Stimulated activated CD4-positive, alpha-beta T cell treated with anti-CD3 and anti-CD28 coated beads, Interleukin-15, amount 100 ng/mL, for 24 hours (primary cell): ENCODE data around the gene AP1S1.
"Not testable (repeated sequence)": the region's sequence is repeated elsewhere in the genome, so short reads cannot be mapped to it uniquely, and the experiment has no call there.

Experiments used
- DNase-seq: peaks from one replicate; pipeline ENCODE4 v3.0.0-alpha.2; 2020

The AP1S1 gene

GRCh38 chr7:101153969-101154692, at the start of gene AP1S1:
TSS of gene AP1S1 (plus strand) at chr7:101154476. CDS start at chr7:101154515, 39 bp downstream.
- DNase-seq = peak; percentile 95

- DNase-seq = no peak
These were observed 49.5 kb upstream of the AP1S1 start for GRCh38 chr7:101104799-101105198.

- not testable (repeated sequence) for DNase-seq
These were observed 49.0 kb upstream of the AP1S1 start for GRCh38 chr7:101105248-101105647.

DNA sequence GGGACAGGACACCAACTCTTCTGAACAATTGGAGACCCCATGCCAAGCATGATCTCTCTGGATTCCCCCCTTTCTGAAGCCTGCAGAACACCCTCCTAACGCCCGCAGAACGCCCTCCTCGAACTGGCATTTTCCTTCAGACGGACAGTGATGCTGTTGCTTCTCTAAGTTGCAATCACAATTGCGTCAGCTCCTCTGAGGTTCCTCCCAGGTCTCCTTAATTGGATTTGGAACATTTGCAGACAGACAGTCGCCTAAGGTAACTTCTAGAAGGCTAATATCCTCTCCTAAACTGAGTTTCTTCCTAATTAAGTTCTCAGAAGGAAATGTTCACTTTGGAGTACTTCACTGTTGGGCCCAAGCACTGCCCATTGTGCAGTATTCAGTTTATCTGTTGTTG, 47.9 kb upstream of the AP1S1 start:
- DNase-seq = no peak

- no peak for DNase-seq
These were observed 45.9 kb upstream of the AP1S1 start for GRCh38 chr7:101108330-101108857.

DNA sequence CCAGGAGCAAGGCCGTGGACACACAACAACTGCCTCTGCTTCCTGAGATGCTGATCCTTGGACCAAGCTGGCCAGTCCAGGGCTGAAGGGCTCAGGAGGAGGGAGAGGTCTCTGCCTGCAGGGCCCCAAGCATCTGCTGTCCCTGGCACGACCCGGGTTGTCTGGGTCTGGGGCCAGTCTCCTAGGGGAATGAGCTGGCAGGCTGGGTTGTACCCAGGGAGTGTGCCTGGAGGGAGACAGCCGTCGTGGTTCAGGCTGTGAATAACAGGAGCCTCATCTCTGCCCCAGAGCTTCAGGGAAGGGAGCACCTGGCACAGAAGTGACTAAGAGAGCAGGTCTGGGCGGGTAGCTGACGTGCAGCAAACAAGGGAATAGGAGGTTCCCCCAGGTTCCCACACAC, 45.3 kb upstream of the AP1S1 start:
- no peak for DNase-seq

DNA sequence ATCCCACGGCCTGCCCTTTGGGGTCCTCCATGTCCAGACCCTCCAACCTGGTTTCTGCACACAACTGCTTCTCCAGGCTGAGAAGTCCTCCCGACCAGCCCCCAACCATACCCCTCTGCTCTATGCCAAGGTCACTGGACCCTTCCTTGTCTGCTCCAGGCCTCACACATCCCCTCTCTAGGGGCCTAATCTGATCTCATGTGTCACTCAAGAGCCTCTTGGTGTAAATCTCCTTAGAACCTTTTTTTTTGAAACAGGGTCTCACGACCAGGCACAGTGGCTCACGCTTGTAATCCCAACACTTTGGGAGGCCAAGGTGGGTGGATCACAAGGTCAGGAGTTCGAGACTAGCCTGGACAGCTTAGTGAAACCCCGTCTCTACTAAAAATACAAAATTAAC, 44.9 kb upstream of the AP1S1 start:
- DNase-seq = no peak

- DNase-seq = no peak
These were observed 43.0 kb upstream of the AP1S1 start for GRCh38 chr7:101111261-101111660.

- DNase-seq = no peak
These were observed 42.0 kb upstream of the AP1S1 start for GRCh38 chr7:101112233-101112632.

DNA sequence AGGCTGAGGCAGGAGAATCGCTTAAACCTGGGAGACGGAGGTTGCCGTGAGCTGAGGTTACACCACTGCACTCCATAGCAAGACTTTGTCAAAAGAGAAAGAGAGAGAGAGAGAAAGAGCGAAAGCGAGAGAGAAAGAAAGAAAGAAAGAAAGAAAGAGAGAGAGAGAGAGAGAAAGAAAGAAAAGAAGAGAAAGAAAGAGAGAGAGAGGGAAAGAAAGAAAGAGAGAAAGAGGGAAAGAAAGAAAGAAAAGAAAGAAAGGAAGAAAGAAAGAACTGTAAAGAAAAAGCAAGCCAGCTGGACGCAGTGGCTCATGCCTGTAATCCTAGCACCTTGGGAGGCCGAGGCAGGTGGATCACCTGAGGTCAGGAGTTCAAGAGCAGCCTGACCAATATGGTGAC, 41.1 kb upstream of the AP1S1 start:
- not testable (repeated sequence) for DNase-seq

DNA sequence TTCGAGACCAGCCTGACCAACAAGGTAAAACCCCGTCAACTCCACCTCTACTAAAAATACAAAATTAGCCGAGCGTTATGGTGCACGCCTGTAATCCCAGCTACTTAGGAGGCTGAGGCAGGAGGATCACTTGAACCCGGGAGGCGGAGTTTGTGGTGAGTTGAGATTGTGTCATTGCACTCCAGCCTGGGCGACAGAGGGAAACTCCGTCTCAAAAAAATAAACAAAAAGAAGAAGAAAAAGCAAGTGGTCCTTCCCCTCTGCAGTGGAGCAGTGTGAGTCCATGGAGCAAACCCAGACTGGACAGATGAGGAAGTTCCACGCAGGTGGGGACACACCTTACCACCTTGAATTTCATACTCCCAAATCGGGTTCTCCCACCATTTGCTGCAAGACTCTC, 40.4 kb upstream of the AP1S1 start:
- DNase-seq = no peak

DNA sequence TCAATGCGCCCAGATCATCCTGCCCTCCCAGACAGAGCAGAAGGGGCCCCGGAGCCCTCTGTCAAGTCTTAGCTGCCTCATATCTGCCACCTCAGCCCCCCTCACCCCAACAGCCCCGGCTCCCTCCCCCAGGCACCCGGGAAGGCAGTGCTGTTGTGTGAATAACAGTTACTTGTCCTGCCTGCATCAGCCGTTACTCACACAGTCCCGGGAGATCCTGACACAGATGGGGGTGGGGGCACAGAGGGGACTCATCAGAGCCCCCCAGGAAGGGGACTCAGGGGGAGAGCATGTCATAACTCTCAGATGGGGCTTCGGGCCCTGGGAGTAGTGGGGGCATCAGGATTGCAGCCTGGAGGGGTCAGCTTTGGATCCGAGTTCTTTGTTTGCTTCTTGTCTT, 39.8 kb upstream of the AP1S1 start:
- no peak for DNase-seq

GRCh38 chr7:101115215-101115614, 39.1 kb upstream of the AP1S1 start:
- DNase-seq = no peak

DNA sequence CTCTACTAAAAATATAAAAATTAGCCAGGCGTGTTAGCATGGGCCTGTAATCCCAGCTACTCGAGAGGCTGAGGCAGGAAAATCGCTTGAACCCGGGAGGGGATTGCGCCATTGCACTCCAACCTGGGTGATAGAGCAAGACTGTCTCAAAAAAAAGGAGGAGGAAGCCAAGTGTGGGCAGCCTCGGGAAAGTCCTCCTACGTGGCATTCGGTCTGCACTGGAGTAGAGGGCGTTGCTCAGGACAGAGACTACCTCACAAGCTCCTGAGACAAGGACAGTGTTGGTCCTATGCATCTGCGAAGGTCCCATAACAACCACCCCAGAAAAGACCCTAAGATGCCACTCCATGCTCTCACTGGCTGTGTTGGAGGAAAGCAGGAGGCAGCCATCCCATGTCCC, 37.4 kb upstream of the AP1S1 start:
- DNase-seq = no peak

- DNase-seq = no peak
These were observed 35.4 kb upstream of the AP1S1 start for GRCh38 chr7:101118856-101119255.

DNA sequence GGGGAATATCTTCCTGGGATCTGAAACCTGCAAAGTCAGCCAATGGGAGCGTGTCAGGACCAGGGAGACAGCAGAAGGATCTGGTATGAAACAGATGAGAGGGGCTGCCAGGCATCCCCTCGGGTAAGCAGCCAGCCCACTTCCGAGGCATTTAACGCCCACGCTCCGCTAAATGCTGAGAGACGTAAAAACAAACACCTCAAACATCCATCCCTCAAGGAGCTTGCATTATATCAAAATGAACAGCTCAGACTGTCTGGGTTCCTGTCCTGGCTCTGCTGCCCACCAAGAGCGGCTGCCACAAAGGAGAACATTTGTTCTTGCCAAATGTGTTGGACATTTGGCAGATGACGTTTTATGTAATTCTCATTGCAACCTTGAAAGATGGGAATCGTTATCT, 34.4 kb upstream of the AP1S1 start:
- no peak for DNase-seq

DNA sequence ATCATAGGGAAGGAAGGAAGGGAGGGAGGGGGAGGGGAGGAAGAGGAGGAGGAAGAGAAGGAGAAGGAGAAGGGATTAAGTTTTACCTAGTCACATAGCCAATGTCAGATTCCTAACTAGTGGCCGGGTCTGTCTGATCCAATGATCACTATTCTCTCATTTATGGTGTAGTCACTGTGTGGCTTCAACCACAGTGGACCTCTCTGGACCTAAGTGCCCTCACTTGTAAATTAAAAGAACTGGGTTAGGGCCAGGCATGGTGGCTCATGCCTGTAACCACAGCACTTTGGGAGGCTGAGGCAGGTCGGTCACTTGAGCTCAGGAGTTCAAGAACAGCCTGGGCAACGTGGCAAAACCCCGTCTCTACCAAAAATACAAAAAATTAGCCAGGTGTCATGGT, 34.0 kb upstream of the AP1S1 start:
- no peak for DNase-seq

DNA sequence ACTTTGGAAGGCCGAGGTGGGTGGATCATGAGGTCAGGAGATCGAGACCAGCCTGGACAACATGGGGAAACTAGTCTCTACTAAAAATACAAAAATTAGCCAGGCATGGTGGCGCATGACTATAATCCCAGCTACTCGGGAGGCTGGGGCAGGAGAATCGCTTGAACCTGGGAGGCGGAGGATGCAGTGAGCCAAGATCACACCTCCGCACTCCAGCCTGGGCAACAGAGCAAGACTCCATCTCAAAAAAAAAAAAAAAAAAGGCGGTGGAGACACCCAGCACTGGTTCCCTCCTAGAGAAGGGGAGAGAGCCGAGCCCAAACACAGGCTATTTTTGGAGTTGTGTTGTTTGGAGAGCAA, 32.7 kb upstream of the AP1S1 start:
- not testable (repeated sequence) for DNase-seq

DNA sequence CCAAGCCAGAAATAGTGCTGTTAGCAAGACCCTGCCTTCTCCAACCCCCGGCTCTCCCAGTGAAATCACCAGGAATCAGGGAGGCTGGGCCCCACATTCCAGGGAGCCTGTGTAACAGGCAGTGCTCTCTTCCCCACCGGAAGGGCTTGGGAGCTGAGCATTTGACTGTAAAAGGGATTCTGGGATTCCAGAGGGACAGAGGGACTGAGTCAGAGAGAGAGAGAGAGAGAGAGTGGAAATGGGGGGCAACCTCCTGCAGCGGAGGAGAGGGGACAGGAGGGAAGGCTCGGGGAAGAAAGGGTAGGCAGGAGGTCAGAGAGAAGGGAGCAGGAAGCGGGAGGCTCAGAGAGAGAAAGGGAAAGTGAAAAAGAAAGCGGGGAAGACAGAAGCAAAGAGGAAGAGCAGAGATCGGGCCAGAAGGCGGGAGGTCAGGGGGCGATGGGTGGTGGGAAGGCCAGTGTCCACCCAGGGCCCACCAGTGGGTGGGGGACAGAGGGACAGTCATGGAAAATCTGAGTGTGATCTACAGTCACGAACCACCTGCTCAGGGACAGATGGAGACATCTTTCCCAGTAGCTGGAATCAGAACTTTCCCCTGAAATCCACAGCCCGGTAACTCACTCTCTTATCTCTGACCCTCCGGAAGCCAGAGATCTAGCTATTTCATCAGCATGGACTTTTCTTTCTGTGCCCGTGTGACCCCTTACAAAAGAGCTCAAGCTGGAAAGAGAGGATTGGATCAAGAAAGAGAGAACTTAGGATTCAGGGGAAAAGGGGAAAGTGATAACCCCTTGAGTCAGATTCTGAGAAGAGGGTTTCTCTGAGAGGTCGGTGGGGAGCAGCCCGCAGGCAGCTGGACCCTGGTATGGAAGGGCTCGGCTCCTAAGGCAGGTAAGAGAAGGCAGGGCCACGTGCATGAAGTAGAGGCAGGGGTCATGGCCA, 32.0 kb upstream of the AP1S1 start:
- no peak for DNase-seq

GRCh38 chr7:101122933-101123702, 31.2 kb upstream of the AP1S1 start:
- no peak for DNase-seq

DNA sequence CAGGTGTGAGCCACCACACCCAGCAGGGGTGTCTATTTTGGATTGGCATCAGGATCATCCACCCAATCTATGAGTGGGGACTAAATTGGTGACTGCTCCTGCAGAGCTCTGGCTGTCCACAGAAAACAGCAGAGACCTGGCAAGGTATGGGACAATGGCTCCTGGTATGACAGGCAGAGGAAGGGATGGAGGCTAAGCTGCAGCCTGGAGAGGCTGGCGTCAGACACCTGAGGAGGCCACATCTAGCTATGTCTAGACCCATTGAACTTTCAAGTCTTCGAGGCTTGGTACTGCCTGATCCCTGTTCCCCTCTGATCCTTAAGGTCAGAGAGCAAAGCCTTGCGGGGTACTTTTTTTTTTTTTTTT, 30.6 kb upstream of the AP1S1 start:
- DNase-seq = no peak

DNA sequence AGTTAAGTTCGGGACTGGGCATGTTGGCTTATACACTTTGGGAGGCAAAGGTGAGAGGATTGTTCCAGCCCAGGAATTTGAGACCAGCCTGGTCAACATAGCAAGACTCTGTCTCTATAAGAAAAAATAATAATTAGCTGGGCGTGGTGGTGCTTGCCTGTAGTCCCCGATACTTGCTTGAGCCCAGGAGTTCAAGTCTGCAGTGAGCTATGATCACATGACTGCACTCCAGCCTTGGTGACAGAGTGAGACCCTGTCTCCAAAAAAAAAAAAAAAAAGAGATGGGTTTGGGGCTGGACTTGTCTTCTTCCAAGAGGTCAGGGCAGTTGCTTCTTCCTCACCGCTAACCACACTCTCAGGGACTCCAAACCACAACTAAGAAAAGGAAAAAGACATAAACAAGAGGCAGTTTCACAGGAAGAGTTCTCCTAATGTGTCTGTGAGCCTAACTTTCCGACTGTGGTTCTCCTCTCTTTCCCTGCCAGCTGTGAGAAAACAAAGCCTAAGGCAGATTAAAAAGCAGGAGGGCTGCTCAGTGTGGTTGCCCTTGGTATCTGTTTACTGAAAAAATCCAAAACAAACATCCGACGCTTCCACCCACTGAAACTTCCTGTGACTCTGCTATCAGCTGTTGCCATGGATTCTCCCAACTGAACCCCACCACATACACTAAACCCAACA, 29.8 kb upstream of the AP1S1 start:
- DNase-seq = no peak
